MM.1S (cell line): ENCODE results near the gene NR1I3.
A peak's percentile ranks its signal among the peaks of the same experiment; 100 is the strongest.

Source experiments
- DNase-seq: peaks from one replicate; pipeline ENCODE4 v3.0.0-alpha.2; 2015
- H2AFZ ChIP-seq: fragments of 300-600 bp; sonication (generic); 2 replicates; pipeline ENCODE4 v1.6.0; 2016; ENCODE audit warnings: antibody characterized with exemption, low read length
- H3F3A ChIP-seq: fragments of 300-600 bp; sonication (generic); 2 replicates; pipeline ENCODE4 v1.6.1; 2016; ENCODE audit warnings: mild to moderate bottlenecking, antibody characterized with exemption, low read length, moderate library complexity, mixed read lengths; ENCODE audit not compliant: insufficient read depth
- H3K27ac ChIP-seq: fragments of 300-600 bp; sonication (generic); 2 replicates; pipeline ENCODE4 v1.5.1; 2016; ENCODE audit warnings: mild to moderate bottlenecking, low read length
- H3K27me3 ChIP-seq: fragments of 300-600 bp; sonication (generic); replicated peaks from 2 replicates; pipeline ENCODE4 v1.6.0; 2016; ENCODE audit warnings: low read length; ENCODE audit not compliant: insufficient read depth
- H3K36me3 ChIP-seq: fragments of 300-600 bp; sonication (generic); replicated peaks from 2 replicates; pipeline ENCODE4 v1.6.1; 2016; ENCODE audit warnings: mild to moderate bottlenecking, low read length, mixed read lengths; ENCODE audit not compliant: insufficient read depth
- H3K4me1 ChIP-seq: fragments of 300-600 bp; sonication (generic); 2 replicates; pipeline ENCODE4 v1.6.1; 2016; ENCODE audit warnings: low read length, mixed read lengths
- H3K4me2 ChIP-seq: fragments of 300-600 bp; sonication (generic); 2 replicates; pipeline ENCODE4 v1.6.0; 2016; ENCODE audit warnings: low read depth, low read length
- H3K4me3 ChIP-seq: fragments of 300-600 bp; sonication (generic); 2 replicates; pipeline ENCODE4 v1.5.1; 2016; ENCODE audit warnings: low read length, mixed read lengths
- H3K79me2 ChIP-seq: fragments of 300-600 bp; sonication (generic); 2 replicates; pipeline ENCODE4 v1.6.1; 2016; ENCODE audit warnings: mixed run types, low read length, mixed read lengths
- H3K9ac ChIP-seq: fragments of 300-600 bp; sonication (generic); 2 replicates; pipeline ENCODE4 v1.6.1; 2016; ENCODE audit warnings: low read length, mixed read lengths
- H3K9me2 ChIP-seq: fragments of 300-600 bp; sonication (generic); replicated peaks from 2 replicates; pipeline ENCODE4 v1.6.1; 2016; ENCODE audit warnings: mild to moderate bottlenecking, low read length, mixed read lengths; ENCODE audit not compliant: insufficient read depth
- H3K9me3 ChIP-seq: fragments of 300-600 bp; sonication (generic); replicated peaks from 2 replicates; pipeline ENCODE4 v1.6.1; 2016; ENCODE audit warnings: mild to moderate bottlenecking, low read length, mixed read lengths; ENCODE audit not compliant: insufficient read depth
- H4K20me1 ChIP-seq: fragments of 300-600 bp; sonication (generic); 2 replicates; pipeline ENCODE4 v1.6.1; 2016; ENCODE audit warnings: mild to moderate bottlenecking, low read length, moderate library complexity, mixed read lengths; ENCODE audit not compliant: insufficient read depth
- EZH2 ChIP-seq: fragments of 300-600 bp; sonication (generic); optimal IDR thresholded peaks from 2 replicates; pipeline ENCODE3; 2017; ENCODE audit warnings: low read depth, mild to moderate bottlenecking, antibody characterized with exemption, low read length, mixed read lengths
- EZH2phosphoT487 ChIP-seq: fragments of 300-600 bp; sonication (generic); IDR thresholded peaks from 2 replicates; pipeline ENCODE4 v1.6.1; 2018; ENCODE audit warnings: antibody characterized with exemption, low read length
- TF ChIP-seq, protein P1 (sequence below): fragments of 300-600 bp; sonication (generic); IDR thresholded peaks from 2 replicates; pipeline ENCODE4 v1.5.1; 2016; ENCODE audit warnings: antibody characterized with exemption, low read length, mixed read lengths

The NR1I3 gene

DNA sequence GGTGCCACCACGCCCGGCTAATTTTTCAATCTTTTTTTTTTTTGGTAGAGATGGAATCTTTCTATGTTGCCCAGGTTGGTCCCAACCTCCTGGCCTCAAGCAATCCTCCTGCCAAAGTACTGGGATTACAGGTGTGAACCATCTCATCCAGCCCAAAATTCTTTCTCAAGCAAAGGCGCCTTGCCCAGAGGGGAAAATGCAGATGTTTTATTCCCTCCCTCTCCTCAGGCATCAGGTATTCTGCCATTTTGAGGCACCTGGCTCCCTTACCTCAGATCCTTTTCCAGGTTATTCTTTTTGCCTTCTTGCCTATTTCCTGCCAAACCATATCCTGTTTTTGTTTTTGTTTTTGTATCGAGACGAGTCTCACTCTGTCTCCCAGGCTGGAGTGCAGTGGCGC is 49.6 kb downstream of the NR1I3 start:
- Histone ChIP-seq H4K20me1 (no peaks in the 10 kb centered on the region), H3K27me3 (no peaks in the 10 kb centered on the region), H3K4me2 (no peak overlapping the region), H3K4me1 (peaks cover 40% of the 10 kb centered on the region), H3K36me3 (no peaks in the 10 kb centered on the region), H2AFZ (no peak overlapping the region), H3K79me2 (no peaks in the 10 kb centered on the region; the same call in 1 of the 2 replicates), H3K9ac (no peak overlapping the region), H3K9me2 (no peaks in the 10 kb centered on the region), H3K9me3 (no peaks in the 10 kb centered on the region), H3K4me3 (no peak overlapping the region), H3F3A (peaks cover 30% of the 10 kb centered on the region), H3K27ac (no peak overlapping the region)
- DNase-seq: no peak
- TF ChIP-seq, protein P1, sequence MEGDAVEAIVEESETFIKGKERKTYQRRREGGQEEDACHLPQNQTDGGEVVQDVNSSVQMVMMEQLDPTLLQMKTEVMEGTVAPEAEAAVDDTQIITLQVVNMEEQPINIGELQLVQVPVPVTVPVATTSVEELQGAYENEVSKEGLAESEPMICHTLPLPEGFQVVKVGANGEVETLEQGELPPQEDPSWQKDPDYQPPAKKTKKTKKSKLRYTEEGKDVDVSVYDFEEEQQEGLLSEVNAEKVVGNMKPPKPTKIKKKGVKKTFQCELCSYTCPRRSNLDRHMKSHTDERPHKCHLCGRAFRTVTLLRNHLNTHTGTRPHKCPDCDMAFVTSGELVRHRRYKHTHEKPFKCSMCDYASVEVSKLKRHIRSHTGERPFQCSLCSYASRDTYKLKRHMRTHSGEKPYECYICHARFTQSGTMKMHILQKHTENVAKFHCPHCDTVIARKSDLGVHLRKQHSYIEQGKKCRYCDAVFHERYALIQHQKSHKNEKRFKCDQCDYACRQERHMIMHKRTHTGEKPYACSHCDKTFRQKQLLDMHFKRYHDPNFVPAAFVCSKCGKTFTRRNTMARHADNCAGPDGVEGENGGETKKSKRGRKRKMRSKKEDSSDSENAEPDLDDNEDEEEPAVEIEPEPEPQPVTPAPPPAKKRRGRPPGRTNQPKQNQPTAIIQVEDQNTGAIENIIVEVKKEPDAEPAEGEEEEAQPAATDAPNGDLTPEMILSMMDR: no peak
- TF ChIP-seq EZH2 (no peak), EZH2phosphoT487 (no peak)

DNA sequence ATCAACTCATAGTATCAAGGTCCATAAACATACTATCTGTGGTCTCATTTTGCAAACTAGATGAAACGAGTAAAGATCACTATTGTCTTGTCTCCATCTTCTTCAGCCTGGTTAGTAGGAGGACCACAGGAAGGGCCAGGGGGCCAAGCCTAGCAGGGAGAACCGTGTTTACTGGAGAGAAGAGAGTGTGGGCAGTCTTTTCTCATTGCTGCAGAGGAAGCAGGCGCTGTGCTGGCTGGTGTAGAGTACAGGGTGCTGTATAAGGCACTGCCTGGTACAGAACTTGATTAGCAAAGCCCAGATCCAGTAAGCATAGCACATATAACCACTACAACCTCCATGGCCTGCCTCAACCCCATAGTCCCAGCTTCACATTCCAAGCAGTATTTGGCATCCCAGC is 50.7 kb downstream of the NR1I3 start:
- H2AFZ ChIP-seq: 0 out of 2 replicates have a peak overlapping the region, but pooled peaks have one; percentile 1
- H3K4me3 ChIP-seq: no peak overlapping the region
- H3F3A ChIP-seq: peaks cover 40% of the 10 kb centered on the region
- H3K4me2 ChIP-seq: no peak overlapping the region
- H3K4me1 ChIP-seq: peaks cover 47% of the 10 kb centered on the region
- H3K27me3 ChIP-seq: no peaks in the 10 kb centered on the region
- no peaks in the 10 kb centered on the region for H3K9me2 ChIP-seq
- H3K9ac ChIP-seq: no peak overlapping the region
- no peak for DNase-seq
- no peaks in the 10 kb centered on the region for H3K36me3 ChIP-seq
- no peaks in the 10 kb centered on the region for H3K9me3 ChIP-seq
- TF ChIP-seq, protein P1: no peak
- TF ChIP-seq EZH2: no peak
- peak overlapping the region; percentile 89; the same call in 1 of the 2 replicates for H3K27ac ChIP-seq
- H4K20me1 ChIP-seq: no peaks in the 10 kb centered on the region
- no peaks in the 10 kb centered on the region; the same call in 1 of the 2 replicates for H3K79me2 ChIP-seq

DNA sequence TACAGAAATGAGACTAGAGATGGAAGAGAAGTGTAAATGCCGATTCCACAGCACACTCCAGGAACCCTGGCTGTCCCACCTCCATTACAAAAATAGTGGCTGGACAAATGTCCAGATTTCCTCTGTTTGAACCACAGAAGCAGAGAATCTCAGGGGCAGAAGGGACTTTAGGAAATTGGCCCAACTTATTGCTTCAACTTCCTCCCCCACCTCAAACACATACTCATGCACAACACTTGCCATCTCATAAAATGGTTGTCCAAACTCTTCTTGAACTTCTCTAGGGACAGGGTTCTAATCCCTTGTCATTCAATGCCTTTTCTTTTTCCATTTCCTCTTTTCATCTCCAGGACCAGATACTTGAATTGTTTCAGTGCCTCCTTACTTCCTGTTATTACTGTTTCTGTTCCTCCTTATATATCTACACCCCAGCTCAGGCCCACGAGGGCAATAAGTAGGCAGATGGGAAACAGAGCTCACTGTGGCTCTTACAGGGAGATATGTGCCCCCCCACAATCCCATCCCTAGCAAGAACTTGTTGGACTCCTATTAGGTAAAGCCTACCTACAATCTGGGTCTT is 52.2 kb downstream of the NR1I3 start:
- peaks cover 59% of the 10 kb centered on the region for H3K4me1 ChIP-seq
- H3K9me2 ChIP-seq: no peaks in the 10 kb centered on the region
- no peaks in the 10 kb centered on the region for H3K27me3 ChIP-seq
- peak overlapping the region; percentile 89 for H3K27ac ChIP-seq
- peak overlapping the region; percentile 68 for H3K4me2 ChIP-seq
- H3F3A ChIP-seq: peaks cover 44% of the 10 kb centered on the region
- H3K9me3 ChIP-seq: no peaks in the 10 kb centered on the region
- H3K79me2 ChIP-seq: no peaks in the 10 kb centered on the region; the same call in 1 of the 2 replicates
- peak overlapping the region; percentile 32 for H3K4me3 ChIP-seq
- peak overlapping the region; percentile 25 for H2AFZ ChIP-seq
- TF ChIP-seq EZH2 (no peak), EZH2phosphoT487 (no peak)
- TF ChIP-seq, protein P1: no peak
- peak; percentile 32 for DNase-seq
- peak overlapping the region; percentile 47 for H3K9ac ChIP-seq
- H4K20me1 ChIP-seq: no peaks in the 10 kb centered on the region
- no peaks in the 10 kb centered on the region for H3K36me3 ChIP-seq
